ENCODE data around the gene GNA12. TPM values are rescaled to one million over a fixed set of nuclear protein-coding genes. Genes with fewer than 3 reads are reported as not detected.
A peak's percentile ranks its signal among the peaks of the same experiment; 100 is the strongest.

Gene GNA12
- 55.8 TPM for polyA plus RNA-seq (2012; ENCODE audit: insufficient read length, low read depth)

DNA sequence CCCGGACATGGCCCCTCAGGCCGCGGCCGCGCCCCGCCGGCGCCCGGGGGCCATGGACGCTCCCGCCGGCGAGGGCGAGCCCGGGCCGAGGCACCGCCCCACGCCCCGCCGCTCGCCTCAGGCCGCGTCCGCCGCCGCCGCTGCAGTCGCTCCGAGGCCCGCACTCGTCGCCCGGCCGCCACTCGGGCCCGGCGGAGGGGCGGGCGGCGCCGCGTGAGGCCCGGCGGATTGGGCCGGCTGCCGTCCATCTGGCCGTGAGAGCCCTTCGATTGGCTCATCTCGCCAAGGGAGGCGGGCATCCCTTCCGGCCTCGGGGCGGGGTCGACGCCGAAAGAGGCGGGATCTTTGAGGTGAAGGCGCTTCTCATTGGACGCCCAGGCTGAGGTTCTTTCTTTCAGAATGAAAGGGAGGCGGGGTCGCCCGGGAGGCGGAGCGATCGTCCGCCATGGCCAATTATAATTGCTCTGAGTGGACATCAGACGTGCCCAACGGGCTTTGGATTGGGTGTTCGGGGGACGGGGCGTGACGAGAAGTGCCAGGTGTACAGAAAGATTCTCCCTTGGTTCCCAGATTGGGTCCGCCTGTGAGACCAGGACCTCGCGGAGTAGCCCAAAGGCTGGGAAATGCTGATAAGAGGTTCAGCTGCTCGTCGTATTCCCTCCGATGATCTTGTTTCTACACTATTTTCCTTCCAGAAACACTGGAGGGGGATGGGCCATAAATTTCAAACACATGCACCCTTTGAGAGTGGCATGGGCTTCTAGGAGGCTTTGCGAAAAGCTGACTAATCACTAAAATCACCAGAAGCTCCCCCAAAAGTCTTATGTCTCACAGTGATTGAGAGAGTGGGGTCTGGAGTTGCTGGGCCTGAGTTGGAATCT lies at the start of gene GNA12:
TSS of gene GNA12 (minus strand) at position 156 of the 881 bp plus-strand sequence. CDS start at position 9, 147 bp downstream.
- TF ChIP-seq POLR2AphosphoS5 (IDR thresholded peaks at IDR 0.05; ENCODE audit: low read depth, low read length) (peak; percentile 85; the same call in 1 of the 2 replicates), SIN3A (IDR thresholded peaks at IDR 0.05; ENCODE audit: borderline replicate concordance, insufficient read depth, low read length) (peak; percentile 14; the same call in 1 of the 2 replicates), FOXP2 (optimal IDR thresholded peaks at IDR 0.05; ENCODE audit: borderline replicate concordance, extremely low read depth, extremely low read length, insufficient read depth) (no peak), TAF1 (IDR thresholded peaks at IDR 0.05; ENCODE audit: borderline replicate concordance, insufficient read depth, low read length) (peak; percentile 39; the same call in 1 of the 2 replicates)
- TF ChIP-seq, protein P1, sequence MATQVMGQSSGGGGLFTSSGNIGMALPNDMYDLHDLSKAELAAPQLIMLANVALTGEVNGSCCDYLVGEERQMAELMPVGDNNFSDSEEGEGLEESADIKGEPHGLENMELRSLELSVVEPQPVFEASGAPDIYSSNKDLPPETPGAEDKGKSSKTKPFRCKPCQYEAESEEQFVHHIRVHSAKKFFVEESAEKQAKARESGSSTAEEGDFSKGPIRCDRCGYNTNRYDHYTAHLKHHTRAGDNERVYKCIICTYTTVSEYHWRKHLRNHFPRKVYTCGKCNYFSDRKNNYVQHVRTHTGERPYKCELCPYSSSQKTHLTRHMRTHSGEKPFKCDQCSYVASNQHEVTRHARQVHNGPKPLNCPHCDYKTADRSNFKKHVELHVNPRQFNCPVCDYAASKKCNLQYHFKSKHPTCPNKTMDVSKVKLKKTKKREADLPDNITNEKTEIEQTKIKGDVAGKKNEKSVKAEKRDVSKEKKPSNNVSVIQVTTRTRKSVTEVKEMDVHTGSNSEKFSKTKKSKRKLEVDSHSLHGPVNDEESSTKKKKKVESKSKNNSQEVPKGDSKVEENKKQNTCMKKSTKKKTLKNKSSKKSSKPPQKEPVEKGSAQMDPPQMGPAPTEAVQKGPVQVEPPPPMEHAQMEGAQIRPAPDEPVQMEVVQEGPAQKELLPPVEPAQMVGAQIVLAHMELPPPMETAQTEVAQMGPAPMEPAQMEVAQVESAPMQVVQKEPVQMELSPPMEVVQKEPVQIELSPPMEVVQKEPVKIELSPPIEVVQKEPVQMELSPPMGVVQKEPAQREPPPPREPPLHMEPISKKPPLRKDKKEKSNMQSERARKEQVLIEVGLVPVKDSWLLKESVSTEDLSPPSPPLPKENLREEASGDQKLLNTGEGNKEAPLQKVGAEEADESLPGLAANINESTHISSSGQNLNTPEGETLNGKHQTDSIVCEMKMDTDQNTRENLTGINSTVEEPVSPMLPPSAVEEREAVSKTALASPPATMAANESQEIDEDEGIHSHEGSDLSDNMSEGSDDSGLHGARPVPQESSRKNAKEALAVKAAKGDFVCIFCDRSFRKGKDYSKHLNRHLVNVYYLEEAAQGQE (IDR thresholded peaks at IDR 0.05; ENCODE audit: insufficient read depth in 1 of 2, low read depth in 2 of 2, low read length in 2 of 2), result no peak

DNA sequence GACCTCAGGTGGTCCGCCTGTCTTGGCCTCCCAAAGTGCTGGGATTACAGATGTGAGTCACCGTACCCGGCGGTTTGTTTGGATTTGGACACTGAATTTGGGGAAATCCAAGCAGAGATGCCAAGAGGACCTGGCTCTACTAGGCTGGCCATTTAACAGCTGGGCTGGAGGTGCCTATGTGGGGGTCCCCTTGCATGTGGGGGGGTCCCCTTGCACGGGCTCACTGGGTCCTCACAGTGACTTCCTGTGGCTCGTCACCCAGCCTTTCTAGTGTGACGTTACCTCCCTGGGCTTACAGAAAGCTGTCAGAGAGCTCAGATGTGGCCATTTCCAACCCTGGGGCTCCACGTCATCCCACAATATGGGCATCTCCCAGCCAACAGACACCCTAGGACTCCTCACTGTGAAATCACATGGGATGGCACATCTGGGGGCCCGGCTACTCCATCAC lies 49.3 kb upstream of the GNA12 start:
- TF ChIP-seq POLR2AphosphoS5 (IDR thresholded peaks at IDR 0.05; ENCODE audit: low read depth, low read length) (no peak), FOXP2 (optimal IDR thresholded peaks at IDR 0.05; ENCODE audit: borderline replicate concordance, extremely low read depth, extremely low read length, insufficient read depth) (no peak), TAF1 (IDR thresholded peaks at IDR 0.05; ENCODE audit: borderline replicate concordance, insufficient read depth, low read length) (no peak), SIN3A (IDR thresholded peaks at IDR 0.05; ENCODE audit: borderline replicate concordance, insufficient read depth, low read length) (no peak)
- TF ChIP-seq, protein P1 (IDR thresholded peaks at IDR 0.05; ENCODE audit: insufficient read depth in 1 of 2, low read depth in 2 of 2, low read length in 2 of 2), result no peak

GRCh38 chr7:2892549-2892948 lies 48.4 kb upstream of the GNA12 start:
- TF ChIP-seq SIN3A (IDR thresholded peaks at IDR 0.05; ENCODE audit: borderline replicate concordance, insufficient read depth, low read length) (no peak), POLR2AphosphoS5 (IDR thresholded peaks at IDR 0.05; ENCODE audit: low read depth, low read length) (no peak), FOXP2 (optimal IDR thresholded peaks at IDR 0.05; ENCODE audit: borderline replicate concordance, extremely low read depth, extremely low read length, insufficient read depth) (no peak), TAF1 (IDR thresholded peaks at IDR 0.05; ENCODE audit: borderline replicate concordance, insufficient read depth, low read length) (no peak)
- TF ChIP-seq, protein P1 (IDR thresholded peaks at IDR 0.05; ENCODE audit: insufficient read depth in 1 of 2, low read depth in 2 of 2, low read length in 2 of 2), result no peak

- TF ChIP-seq, protein P1 (IDR thresholded peaks at IDR 0.05; ENCODE audit: insufficient read depth in 1 of 2, low read depth in 2 of 2, low read length in 2 of 2), result no peak
- TF ChIP-seq TAF1 (IDR thresholded peaks at IDR 0.05; ENCODE audit: borderline replicate concordance, insufficient read depth, low read length), result no peak
- TF ChIP-seq SIN3A (IDR thresholded peaks at IDR 0.05; ENCODE audit: borderline replicate concordance, insufficient read depth, low read length), result no peak
- no peak for TF ChIP-seq FOXP2 (optimal IDR thresholded peaks at IDR 0.05; ENCODE audit: borderline replicate concordance, extremely low read depth, extremely low read length, insufficient read depth)
- TF ChIP-seq POLR2AphosphoS5 (IDR thresholded peaks at IDR 0.05; ENCODE audit: low read depth, low read length), result no peak
These were observed 43.7 kb upstream of the GNA12 start for GRCh38 chr7:2887816-2888215.

Data from PFSK-1 (cell line).